Gastrocnemius medialis (tissue), 4 donors: ENCODE results near the gene SYNM.

Experiments
- CTCF ChIP-seq, 5 experiments: fragments of 450-650 bp in 3 of 5; fragments of 200-600 bp in 2 of 5; sonication (generic) in 2 of 5; IDR thresholded peaks in 4 of 5; conservative IDR thresholded peaks in 1 of 5; 1 replicate in 4 of 5; 2 replicates in 1 of 5; pipeline ENCODE4 v1.5.1; 2016 to 2019; ENCODE audit warnings: antibody characterized with exemption in 5 of 5, mild to moderate bottlenecking in 3 of 5, moderate library complexity in 3 of 5
- POLR2A ChIP-seq, 2 donors: fragments of 450-650 bp; IDR thresholded peaks; one replicate each; pipeline ENCODE4 v1.6.1; 2017; ENCODE audit warnings: antibody characterized with exemption in 2 of 2, mild to moderate bottlenecking in 2 of 2, moderate library complexity in 2 of 2

DNA sequence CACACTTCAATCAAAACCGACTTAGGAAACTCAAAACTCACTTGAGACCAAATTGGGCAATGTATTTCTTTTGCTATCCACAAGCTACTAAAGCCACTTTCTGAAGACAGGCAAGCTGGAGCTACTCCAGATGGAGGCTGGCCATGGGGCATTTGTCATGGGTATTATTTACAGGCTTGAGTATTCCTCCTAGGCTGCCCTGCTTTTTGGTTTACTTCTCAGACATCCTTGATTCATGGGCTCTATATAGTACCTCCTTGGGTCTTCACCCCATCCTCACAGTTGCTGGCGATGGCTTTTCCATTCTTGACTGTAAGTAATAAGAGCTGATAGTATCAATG, 18.6 kb upstream of the SYNM start:
- TF ChIP-seq CTCF (IDR thresholded peaks at IDR 0.05 in 4 of 5, conservative IDR thresholded peaks at IDR 0.05 in 1 of 5) (no peak), POLR2A (IDR thresholded peaks at IDR 0.05) (no peak)
